ENCODE data around the gene AFG3L2.
"Not testable (repeated sequence)": the region's sequence is repeated elsewhere in the genome, so short reads cannot be mapped to it uniquely, and the experiment has no call there.

AFG3L2 gene

DNA sequence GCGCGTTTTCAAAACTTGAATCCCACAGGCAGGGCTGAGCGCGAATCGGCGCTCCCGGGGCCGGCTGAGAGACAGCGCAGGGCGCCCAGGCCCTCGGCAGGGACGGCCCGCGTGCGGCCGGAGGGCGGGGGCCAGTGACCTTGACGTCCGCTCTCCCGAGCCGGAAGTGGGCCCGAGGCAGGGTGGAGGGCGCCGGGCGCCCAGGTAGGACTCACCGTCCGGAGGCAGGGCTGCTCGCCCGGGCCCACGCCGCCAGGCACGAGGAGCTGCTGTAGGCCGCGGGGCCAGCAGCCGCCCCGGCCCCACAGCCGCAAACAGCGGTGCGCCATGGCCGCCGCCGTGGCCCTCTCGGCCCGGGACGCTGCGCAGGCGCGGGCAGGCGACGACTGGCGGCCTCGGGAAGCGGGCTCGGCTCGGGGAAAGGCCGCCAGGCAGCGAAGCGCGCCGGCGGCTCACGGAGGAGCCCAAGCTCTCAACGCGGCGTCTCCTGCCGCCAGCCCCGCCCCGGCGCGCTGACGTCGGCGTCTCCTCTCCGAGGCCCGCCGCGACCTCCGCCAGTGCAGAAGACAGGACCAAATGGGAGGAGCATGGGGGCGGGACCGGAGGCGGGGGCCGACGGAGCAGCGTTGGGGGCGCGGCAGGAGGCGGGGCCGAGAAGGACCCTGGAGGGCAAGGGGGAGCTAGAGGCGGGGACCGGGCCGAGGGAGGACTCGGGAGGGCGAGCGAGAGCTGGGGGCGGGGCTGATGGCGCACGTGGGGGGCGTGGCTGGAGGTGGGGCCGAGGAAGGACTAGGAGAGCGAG is at the start of gene AFG3L2:
TSS of gene AFG3L2 (minus strand) at position 474 of the 802 bp plus-strand sequence. CDS start at position 329, 145 bp downstream.
- peak; percentile 97 for DNase-seq (ENCODE audit: low spot score)

DNA sequence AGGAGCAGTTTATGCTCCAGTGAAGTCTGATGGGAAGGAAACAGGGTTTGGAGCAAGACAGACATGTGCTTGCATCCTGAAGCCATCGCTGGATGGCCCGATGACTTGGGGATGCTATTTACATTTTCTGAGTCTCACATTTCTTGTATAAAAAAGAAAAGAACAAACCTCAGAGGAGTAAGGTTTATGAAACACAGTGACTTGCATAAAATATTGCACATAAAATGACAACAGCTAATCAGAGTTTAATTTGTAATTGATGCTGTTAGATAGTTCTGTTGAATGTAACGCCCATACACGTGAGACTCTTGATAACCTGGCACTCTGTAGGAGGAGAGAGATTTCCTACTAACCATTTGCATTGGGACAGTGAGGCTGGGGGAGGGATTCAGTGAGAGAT is 47.2 kb upstream of the AFG3L2 start:
- DNase-seq (ENCODE audit: low spot score), result no peak

DNA sequence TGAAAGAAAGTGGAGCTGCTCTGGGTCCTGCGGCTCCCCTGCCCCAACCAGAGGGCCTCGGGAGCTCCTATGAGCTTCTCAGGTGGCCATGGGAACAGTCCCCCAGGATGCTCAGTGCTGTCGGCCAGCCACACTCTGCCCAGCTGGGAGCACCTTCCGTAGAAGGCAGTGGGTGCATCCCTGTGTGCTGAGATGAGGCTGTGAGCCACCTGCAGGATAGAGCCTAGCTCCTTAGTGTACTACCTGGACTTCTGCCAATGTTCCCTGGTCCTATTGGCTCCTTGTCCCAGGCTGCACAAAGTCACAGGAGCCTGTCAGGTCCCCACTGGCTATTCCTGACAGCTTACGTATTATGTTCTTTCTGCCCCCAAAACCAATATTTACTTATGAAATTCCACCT is 46.8 kb upstream of the AFG3L2 start:
- no peak for DNase-seq (ENCODE audit: low spot score)

DNA sequence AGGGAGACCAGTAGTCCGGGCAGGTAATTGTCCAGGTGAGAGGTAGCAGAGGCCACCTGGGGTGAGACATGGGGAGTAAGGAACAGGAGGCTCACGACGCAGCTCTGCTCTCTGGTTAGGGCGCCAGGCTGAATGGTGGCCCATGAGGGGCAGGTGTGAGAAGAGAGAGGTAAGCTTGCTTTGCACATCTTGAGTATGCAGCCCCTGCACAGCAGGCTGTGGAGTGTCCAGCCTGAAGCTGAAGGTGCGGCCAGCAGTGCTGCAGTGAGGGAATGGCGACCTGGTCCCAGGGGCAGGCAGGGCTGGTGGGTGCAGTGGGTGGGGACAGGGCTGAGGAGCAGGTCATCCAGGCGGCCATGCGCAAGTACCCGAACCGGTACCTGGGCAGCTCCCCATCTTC is 46.4 kb upstream of the AFG3L2 start:
- no peak for DNase-seq (ENCODE audit: low spot score)

DNA sequence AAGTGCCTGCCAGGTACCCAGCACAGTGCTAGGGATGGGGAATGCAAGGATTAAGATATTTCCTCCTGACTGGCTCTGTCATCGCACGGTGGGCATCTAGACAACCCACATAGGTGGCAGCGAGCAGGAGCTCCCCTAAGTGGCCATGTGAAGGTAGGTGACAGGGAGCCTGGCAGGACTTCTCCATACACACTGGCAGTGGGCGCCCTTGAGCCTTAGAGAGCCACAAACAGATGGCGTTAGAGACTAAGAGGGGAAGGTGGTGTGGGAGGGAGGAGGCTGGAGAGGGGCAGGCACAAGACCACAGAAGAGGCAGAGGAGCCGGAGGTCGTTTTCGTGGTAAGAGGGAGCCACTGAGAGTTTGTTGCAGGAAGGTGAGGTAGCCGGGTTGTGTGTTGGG is 45.9 kb upstream of the AFG3L2 start:
- DNase-seq (ENCODE audit: low spot score), result peak; percentile 43

DNA sequence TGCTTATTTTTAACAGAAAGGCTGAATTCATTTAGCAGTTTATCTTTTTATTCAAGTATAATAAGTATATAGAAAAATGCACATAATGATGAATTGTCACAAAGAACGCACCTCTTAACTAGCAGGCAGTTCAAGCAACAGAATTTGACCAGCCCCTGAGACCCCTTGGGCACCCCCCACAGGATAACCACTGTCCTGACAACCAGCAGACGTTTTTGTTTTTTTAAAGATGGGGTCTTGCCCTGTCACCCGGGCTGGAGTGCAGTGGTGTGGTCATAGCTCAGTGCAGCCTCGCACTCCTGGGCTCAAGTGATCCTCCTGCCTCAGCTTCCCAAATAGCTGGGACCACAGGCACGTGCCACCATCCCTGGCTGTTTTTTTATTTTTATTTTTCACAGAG is 44.7 kb upstream of the AFG3L2 start:
- no peak for DNase-seq (ENCODE audit: low spot score)

DNA sequence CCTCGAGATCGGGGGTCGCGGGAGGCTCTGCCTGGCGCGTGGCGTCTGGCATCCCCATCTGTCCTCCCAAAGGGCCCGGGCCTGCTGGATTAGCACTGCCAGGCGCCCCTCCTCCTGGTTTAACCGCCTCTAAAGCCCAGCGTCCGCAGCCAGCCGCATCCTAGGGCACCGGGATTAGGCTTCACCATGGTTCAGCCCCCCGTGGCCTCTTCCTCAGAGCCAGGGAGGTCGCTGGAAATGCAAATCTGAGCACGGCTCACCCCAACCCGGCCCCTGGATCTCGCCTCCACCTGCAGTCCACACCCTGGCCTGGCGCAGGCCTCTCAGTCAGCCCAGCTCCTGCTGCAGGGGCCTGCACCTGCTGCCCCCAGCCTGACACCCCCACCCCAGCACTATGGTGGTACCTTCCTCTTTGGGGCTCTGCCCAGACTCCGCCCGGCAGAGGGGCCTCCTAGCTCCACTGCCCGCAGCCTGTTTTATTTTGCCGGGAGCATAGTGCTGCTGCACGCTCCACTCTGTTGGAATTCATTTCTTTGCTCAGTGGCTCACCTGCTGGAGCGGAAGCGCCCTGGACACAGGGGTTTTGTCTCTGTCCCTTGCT is 43.9 kb upstream of the AFG3L2 start:
- DNase-seq (ENCODE audit: low spot score), result no peak

DNA sequence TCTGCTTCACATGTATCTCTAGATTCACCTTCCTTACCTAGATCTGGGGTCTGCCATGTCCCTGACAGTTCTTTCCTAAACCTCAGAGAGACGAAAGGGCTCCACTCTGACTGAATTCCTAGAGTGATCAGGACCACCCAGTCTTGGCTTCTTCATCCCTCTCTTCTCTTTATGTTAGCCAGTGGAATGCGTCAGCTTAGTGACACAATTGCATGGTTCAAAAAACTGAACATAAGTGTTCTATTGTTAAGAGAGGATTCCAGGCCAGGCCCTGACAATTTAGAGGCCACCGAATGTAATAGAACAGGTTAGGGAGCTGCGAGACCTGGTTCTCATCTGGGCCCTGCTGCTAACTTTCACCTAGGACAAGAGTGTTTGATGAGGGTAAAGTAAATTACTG is 40.7 kb upstream of the AFG3L2 start:
- no peak for DNase-seq (ENCODE audit: low spot score)

DNA sequence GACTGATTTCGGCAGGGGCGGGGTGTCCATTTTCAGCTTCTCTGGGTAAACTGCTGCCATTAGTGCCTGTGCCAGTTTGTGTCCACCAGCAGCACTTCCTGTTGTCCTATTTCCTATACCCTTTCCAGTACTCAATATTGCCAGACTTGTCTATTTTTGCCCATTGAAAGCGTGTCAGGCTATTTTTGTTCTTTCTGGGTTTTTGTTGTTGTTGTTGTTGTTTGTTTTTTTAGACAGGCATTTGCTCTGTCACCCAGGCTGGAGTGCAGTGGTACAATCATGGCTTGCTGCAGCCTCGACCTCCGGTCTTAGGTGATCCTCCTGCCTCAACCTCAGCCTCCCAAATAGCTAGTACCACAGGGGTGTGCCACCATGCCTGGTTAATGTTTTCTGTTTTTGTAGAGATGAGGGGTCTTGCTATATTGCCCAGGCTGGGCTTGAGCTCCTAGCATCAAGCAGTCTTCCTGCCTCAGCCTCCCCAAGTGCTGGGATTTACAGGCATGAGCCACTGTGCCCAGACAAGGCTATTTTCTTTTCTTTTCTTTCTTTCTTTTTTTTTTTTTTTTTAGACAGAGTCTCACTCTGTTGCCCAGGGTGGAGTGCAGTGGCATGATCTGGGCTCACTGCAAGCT is 39.2 kb upstream of the AFG3L2 start:
- DNase-seq (ENCODE audit: low spot score), result no peak

DNA sequence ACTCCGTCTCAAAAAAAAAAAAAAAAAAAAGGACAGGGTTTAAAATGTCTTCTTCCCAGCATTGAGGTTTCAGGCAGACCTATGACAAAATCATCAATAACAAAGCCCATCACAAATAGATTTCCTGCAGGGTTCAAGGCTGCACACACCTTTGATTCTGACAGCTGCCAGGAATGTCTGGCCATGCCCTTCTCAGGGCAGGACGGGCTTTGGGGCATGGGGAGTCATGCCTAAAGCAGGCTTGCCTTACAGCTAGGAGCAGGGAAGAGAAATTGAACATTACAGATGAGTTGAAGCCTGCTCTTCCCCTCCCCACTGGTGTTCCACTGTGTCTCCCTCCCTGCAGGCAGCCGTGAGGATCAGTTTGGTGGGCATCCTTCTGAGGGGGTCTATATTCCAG is 34.4 kb upstream of the AFG3L2 start:
- DNase-seq (ENCODE audit: low spot score), result no peak

DNA sequence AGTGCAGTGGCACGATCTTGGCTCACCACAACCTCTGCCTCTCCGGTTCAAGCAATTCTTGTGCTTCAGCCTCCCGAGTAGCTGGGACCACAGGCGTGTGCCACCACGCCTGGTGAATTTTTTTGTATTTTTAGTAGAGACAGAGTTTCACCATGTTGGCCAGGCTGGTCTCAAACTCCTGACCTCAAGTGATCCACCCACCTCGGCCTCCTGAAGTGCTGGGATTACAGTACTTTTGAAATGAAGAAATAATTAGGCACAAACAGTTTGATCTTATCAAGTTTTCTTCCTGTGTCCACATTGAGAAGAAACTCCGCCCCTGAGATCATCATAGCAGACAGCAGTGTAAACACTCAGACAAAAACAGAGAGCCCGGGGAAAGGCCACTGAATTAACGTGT is 33.7 kb upstream of the AFG3L2 start:
- DNase-seq (ENCODE audit: low spot score), result not testable (repeated sequence)

DNA sequence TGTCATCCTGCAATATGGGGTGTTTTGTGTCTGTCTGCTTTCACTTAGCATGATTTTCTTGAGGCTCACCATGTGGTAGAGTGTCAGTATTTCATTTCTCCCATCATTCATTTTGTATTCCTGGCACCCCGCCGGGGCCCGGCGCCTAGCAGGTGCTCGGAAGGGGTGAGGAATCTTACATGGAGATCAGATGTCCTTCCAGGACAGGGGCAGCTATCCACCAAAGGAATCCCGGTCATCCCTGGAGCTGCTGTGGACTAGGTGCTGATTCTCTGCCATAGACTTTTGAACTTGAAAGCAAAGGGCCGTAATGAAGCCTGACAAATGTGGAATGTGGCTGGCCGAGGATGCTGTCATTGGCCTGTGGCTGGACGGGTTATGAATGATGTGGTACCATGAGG is 33.1 kb upstream of the AFG3L2 start:
- no peak for DNase-seq (ENCODE audit: low spot score)

DNA sequence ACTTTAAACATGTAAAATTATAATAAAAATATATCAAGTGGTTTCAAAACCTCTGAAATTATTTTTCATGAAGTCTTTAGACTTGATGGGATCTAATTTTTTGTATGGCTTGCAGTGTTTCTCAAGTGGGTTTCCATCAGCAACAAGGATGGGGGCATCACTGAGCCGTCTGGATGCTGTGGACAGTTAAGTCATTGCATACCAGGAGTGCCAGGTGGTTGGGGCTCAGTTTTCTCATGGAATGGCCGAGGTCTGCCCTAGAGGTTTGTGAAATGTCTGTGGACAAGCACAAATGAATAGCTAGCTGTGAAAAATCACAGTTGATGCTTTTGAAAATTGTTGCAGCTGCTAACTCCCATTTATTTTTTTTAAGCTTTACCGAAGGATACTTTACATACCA is 32.4 kb upstream of the AFG3L2 start:
- peak; percentile 25 for DNase-seq (ENCODE audit: low spot score)

DNA sequence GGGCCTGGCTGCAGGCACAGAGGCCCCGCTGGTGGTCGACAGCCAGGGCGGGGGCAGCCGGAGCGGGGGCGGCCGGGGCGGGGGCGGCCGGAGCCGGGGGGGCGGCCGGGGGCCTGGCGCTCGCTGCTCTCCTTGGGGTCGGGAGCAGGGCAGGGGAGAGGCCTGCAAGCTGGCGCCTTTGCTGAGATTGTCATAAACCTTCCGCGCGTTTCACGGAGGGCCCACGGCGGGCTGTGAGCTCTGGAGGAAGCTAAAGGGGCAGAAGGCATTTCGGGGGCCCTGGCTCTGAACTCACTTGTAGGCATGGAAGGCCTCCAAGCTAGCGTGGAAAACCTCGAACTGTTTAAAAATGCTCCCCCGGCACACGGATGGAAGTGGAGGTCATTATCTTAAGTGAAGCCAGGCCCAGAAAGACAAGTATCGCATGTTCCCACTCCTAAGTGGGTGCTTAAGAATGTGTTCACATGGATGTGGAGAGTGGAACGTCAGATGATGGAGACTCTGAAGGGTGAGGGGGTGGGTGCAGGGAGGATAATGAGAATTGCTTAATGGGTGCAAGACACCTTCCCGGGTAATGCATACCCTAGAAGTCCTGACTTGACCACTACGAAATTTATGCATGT is 31.3 kb upstream of the AFG3L2 start:
- peak; percentile 34 for DNase-seq (ENCODE audit: low spot score)

DNA sequence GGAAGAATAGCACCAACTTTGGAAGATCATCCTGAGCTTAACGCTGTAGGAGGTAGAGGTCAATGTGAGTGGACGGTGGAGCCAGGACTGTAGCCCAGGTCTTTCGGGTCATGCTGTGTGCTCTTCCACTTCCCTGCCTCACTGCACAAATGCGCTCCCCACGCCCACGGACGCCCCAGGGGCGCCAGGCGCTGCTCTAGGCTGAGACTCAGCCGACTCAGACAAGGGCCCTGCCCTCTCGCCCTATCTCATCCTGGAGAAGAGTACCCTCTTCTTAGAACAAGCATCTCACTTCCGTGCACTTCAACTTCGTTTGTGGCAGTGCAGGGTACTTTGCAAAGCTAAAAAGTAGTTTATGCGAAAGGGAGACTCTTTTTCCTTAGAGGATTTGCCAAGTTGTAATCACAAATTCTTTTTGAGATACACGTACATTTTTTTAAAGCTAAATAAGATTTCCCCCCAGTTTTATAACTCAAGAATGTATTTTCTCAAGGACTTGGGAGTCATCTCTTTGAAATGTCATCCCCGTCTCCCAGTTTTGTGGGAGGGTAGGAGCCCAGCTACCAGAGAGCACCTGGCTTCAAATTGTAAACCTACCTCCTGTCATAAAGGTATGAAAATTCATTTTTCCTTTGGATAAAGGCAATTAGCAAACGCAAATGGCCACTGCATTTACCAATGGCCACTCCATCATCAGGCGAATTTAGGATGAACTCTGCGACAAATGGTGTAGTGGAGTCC is 29.5 kb upstream of the AFG3L2 start:
- no peak for DNase-seq (ENCODE audit: low spot score)

DNA sequence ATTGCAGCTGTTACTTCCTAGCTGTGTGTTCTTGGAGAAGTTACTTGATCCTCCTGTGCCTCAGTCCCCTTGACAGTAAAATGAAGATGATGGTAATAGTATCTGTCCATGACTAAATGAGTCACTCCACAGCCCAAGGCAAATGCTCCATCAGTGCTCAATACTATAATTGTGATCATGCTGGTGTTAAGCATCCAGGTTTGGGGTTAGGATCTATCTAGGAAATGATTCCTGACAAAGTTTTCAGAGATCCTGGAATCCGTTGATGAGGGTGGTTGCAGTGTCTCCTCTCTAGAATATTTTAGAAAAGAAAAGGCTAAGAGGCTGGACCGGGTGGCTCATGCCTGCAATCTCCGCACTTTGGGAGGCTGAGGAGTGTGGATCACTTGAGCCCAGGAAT is 28.0 kb upstream of the AFG3L2 start:
- no peak for DNase-seq (ENCODE audit: low spot score)

DNA sequence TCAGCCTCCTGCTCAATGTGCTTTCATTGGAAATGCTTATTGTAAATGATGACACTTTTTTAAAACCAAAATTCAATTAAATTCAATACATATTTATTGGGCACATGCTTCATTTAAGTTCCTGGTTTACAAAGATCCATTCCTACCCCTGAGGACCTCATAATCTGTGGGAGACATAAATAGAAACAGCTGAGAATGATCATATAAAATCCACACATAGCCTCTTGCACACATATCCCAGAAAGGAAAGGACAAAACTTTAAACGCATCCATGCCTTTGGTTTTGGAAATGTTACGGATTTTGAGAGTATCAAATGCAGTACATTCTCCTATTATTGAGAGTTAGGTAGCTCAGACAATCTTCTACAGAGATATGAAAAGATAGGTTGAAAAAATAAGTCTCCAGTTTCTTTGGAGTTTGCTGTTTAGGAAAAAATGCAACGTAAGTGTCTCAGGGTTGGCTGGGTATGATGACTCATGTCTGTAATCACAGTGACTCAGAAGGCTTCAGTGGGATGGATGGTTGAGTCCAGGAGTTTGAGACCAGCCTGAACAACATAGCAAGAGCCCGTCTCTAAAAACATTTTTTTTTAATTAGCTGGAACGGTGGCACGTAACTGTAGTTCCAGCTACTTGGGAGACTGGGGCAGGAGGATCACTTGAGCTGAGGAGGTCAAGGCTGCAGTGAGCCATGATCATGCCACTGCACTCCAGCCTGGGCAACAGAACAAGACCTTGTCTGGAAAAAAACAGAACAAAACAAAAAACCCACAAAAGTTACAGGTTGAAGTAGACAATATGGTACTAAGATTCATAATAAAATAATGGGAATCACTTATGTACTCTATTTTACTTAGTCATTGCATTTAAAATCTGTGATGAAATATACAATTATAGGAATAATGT is 26.8 kb upstream of the AFG3L2 start:
- peak; percentile 88 for DNase-seq (ENCODE audit: low spot score)

DNA sequence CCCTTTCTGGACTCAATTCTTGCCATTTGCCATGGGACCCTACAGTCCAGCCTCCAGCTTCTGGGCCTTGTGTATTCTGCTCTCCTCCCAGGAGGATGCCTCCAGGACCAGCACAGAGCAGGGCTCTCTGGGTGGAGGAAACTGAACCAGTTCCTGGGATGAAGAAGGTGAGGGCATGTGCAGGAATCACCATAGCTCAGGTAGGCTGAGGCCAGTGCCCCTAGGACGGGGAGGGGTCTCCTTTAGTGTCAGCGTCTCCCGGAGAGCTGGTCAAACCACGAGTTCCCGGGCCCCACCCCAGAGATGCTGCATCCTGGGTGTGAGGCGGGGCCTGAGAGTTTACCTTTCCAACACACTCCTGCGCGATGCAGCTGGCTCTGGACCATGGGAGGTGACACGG is 24.9 kb upstream of the AFG3L2 start:
- no peak for DNase-seq (ENCODE audit: low spot score)

DNA sequence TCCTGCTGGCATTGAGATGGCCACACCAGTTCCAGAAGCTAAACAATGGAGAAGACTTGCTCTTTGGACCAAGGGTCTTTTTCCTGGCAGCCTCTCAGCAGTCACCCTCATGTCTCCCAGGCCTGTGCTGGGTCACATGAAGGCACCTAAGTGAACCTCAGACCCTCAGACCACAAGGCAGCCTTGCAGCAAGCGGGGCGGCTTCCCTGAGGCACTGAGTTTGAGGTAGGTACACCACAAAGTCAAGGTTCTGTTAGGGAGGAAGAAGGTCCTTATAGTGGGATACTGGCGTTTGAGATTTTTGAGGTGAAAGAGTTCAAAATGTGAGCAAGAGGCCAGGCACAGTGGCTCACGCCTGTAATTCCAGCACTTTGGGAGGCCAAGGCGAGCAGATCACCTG is 22.2 kb upstream of the AFG3L2 start:
- no peak for DNase-seq (ENCODE audit: low spot score)

DNA sequence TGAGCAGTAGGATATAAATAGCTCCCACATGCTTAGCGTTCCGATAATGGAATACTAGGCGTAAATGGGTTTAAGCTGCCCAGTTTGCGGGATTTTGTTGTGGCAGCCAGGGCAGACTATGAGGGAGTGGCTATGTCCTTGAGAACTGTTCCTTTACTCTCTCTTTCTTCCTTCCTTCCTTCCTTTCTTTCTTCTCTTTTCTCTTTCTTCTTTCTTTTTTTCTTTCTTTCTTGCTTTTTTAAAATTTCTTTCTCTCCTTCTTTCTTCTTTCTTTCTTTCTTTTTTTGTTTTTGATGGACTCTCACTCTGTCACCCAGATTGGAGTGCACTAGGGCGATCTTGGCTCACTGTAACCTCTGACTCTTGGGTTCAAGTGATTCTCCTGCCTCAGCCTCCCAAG is 21.6 kb upstream of the AFG3L2 start:
- no peak for DNase-seq (ENCODE audit: low spot score)

DNA sequence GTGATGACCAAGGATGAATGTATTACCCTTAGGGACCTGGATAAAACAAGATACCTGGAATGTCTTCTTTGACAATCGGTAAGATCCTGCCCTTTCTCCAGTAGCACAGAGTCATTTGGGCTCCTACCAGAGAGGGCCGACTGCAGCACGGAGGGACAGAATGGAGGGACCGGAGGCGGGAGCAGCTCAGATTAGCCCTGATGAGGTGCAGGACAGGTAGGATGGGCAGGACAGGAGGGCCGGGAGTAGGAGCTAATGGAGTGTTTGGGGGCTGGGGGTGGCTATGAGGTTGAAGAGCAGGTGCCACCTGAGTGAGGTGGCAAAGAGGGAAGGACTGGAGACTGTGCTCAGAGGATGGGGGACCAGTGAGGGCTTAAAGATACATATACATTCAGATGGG is 20.8 kb upstream of the AFG3L2 start:
- DNase-seq (ENCODE audit: low spot score), result no peak
